ENCODE results near the gene MSI2.

The MSI2 gene

DNA sequence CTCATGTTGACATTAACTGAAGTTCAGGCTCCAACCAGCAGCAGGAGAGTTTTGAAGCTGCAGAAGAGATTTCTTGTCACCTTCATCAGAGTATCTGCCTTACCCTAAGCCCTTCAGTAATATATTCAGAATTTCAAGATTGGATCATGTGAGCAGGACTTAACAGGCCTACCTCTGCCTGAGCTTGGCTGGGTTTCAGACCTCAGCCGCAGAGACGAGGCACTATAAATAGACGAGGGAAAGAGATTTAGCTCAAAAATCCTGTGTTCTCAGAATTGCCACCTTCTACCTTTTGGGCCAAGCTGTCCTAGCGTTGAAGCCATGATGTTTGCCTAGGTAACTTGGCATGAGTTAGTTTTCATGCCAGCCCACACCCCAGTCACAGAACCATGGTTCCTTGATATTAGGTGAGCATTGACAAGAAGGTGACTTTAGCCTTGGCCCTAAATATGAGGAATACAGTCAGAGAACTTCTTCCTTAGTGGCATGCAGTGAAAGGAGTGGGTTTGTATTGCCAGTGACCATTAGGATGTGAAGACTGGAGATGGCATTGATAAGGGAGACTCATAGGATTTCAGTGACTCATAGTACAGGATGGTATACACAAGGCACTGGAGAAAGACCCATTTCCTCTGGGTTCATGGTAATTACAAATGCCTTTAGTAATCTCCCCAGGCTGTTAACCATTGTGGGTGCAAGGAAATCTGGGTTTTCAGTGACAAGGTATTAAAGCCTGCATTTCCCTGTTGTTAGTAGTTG is 224.3 kb downstream of the MSI2 start:
- Histone ChIP-seq H3K9me3 (ENCODE audit: control insufficient read depth, low read depth, low read length) (no peaks in the 10 kb centered on the region), H3K9ac (ENCODE audit: low read length) (no peak overlapping the region), H3K4me3 (ENCODE audit: low read length) (no peak overlapping the region), H3K27me3 (ENCODE audit: control insufficient read depth, insufficient read depth, low read length) (no peaks in the 10 kb centered on the region), H3K36me3 (ENCODE audit: control insufficient read depth, low read depth, low read length) (no peaks in the 10 kb centered on the region), H3K27ac (ENCODE audit: low read length) (no peak overlapping the region), H3K4me1 (ENCODE audit: control insufficient read depth, low read depth, low read length) (peaks cover 28% of the 10 kb centered on the region)

DNA sequence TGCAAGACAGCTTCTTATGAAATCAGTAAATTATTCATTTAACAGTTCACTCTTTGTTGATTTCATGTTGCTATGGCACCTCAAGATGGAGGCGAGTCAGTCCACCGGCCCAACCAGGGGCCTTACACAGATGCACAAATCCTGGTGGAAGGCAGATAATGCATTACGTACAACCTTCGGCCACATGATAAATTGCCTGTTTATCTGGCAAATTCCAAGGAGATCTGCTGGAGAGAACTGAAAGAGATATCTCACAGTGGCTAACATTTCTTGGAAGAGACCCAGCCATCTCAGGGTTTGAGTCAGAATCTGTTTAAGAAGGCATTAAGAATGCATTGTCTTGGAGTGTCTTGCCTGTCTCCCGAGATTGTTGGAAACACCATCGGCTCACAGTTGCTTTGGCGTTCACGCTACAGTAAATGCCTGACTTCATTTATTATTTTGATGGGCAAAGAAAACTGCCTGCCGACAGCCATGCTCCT is 225.6 kb downstream of the MSI2 start:
- Histone ChIP-seq H3K27me3 (ENCODE audit: control insufficient read depth, insufficient read depth, low read length) (no peaks in the 10 kb centered on the region), H3K4me3 (ENCODE audit: low read length) (no peak overlapping the region), H3K9ac (ENCODE audit: low read length) (no peak overlapping the region), H3K36me3 (ENCODE audit: control insufficient read depth, low read depth, low read length) (no peaks in the 10 kb centered on the region), H3K9me3 (ENCODE audit: control insufficient read depth, low read depth, low read length) (no peaks in the 10 kb centered on the region), H3K27ac (ENCODE audit: low read length) (no peak overlapping the region), H3K4me1 (ENCODE audit: control insufficient read depth, low read depth, low read length) (peaks cover 20% of the 10 kb centered on the region)

DNA sequence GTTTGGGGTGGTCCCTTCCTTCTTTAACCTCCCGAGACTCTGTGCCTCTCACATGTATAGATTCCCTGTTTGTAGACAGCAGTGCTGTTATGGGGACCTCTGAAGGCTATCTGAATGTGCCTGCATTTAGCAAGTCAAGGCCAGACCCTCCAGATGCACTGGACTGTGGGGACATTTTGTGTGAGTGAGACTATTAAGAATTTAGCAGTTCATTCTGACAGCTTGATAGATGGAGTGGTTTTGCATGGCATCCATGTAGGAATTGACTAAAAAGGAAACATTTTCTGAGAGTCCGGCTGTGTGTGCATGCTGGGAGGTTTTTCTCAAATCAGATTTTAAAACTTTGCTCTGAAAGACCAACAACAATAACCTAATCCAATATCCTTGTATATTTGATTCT is 226.3 kb downstream of the MSI2 start:
- H3K4me1 ChIP-seq (ENCODE audit: control insufficient read depth, low read depth, low read length), result peaks cover 13% of the 10 kb centered on the region
- no peaks in the 10 kb centered on the region for H3K27me3 ChIP-seq (ENCODE audit: control insufficient read depth, insufficient read depth, low read length)
- H3K9me3 ChIP-seq (ENCODE audit: control insufficient read depth, low read depth, low read length), result no peaks in the 10 kb centered on the region
- H3K9ac ChIP-seq (ENCODE audit: low read length), result no peak overlapping the region
- no peaks in the 10 kb centered on the region for H3K36me3 ChIP-seq (ENCODE audit: control insufficient read depth, low read depth, low read length)
- no peak overlapping the region for H3K4me3 ChIP-seq (ENCODE audit: low read length)
- H3K27ac ChIP-seq (ENCODE audit: low read length), result no peak overlapping the region

DNA sequence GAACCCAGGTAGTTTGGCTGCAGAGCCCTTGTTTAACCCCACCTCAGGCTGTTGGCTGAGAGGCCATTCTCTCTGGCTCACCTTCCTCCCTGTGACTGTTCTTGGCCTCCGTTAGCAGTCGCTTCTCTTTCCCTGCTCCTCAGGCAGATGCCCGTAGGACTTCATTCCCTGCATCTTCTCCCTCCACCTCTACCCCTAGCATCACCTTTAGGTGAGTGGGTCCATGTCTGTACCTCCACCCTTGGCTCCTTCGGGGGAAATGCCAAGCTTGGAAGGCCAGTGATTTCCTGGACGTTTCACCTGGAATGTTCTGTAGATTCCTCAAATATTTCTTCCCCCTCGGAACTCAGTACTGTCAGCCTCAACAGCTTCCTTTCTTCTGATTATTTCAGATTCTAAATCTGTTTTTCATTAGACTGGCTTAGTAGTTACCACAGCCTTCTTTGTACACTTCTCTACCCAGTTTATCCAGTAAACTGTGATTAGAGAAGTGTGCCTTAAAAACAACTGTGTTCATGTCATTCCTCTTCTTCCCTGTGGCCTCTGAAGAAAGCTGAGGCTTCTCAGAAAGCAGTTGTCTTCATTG is 227.9 kb downstream of the MSI2 start:
- Histone ChIP-seq H3K4me1 (ENCODE audit: control insufficient read depth, low read depth, low read length) (peaks cover 13% of the 10 kb centered on the region), H3K9me3 (ENCODE audit: control insufficient read depth, low read depth, low read length) (no peaks in the 10 kb centered on the region), H3K9ac (ENCODE audit: low read length) (no peak overlapping the region), H3K4me3 (ENCODE audit: low read length) (no peak overlapping the region), H3K27me3 (ENCODE audit: control insufficient read depth, insufficient read depth, low read length) (no peaks in the 10 kb centered on the region), H3K36me3 (ENCODE audit: control insufficient read depth, low read depth, low read length) (no peaks in the 10 kb centered on the region), H3K27ac (ENCODE audit: low read length) (no peak overlapping the region)

DNA sequence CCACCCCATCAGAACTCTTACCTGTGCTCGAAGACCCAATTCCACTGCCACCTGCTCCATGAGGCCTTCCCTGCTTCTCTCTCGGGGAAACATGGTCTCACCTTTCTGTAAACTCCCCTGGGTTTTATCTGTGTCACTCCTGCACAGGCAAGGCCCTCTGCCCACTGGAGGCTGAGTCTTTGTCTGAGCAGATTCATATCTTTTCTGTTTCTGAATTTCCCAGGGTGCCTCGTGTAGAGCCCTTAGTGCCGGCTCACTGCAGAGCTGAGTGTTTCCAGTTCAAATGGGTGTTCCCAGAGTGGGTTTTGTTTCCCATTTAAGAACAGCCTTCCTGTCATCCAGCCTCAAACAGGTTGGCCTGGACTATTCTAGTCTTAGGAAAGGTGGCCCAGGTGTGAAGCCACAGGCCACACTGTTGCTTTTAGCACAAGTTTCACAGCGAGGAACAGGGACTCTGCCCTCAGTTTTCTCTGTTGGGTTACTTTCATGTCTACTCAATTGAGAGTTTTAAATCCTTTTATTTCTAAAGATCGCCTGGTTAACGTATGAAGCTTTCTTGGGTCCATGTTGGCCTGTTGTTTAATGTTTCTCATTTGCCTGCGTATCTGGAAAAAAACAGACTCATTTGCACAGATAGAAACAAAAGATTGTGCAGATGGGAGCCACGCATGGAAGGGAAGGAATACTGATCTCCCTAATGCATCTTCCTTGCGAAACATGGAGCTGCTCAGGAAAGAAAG is 228.7 kb downstream of the MSI2 start:
- Histone ChIP-seq H3K4me3 (ENCODE audit: low read length) (no peak overlapping the region), H3K36me3 (ENCODE audit: control insufficient read depth, low read depth, low read length) (no peaks in the 10 kb centered on the region), H3K9ac (ENCODE audit: low read length) (no peak overlapping the region), H3K9me3 (ENCODE audit: control insufficient read depth, low read depth, low read length) (no peaks in the 10 kb centered on the region), H3K27me3 (ENCODE audit: control insufficient read depth, insufficient read depth, low read length) (no peaks in the 10 kb centered on the region), H3K27ac (ENCODE audit: low read length) (no peak overlapping the region), H3K4me1 (ENCODE audit: control insufficient read depth, low read depth, low read length) (peaks cover 13% of the 10 kb centered on the region)

DNA sequence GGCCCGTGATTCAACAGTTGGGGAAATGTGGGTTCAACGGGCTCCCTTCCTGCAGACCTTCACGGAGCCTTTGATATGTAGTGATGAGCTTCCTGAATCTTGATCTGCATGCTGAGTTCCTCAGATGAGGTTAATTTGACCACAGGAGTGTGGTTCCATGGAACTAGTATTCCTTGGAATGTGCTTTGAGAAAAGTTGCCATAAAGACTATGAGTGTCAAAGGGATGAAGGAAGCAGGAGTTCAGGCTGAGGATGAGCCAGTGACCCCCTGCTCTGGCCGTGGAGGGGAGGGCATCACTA is 229.2 kb downstream of the MSI2 start:
- no peaks in the 10 kb centered on the region for H3K36me3 ChIP-seq (ENCODE audit: control insufficient read depth, low read depth, low read length)
- H3K9ac ChIP-seq (ENCODE audit: low read length), result no peak overlapping the region
- no peak overlapping the region for H3K4me3 ChIP-seq (ENCODE audit: low read length)
- no peaks in the 10 kb centered on the region for H3K9me3 ChIP-seq (ENCODE audit: control insufficient read depth, low read depth, low read length)
- H3K4me1 ChIP-seq (ENCODE audit: control insufficient read depth, low read depth, low read length), result peaks cover 13% of the 10 kb centered on the region
- H3K27me3 ChIP-seq (ENCODE audit: control insufficient read depth, insufficient read depth, low read length), result no peaks in the 10 kb centered on the region
- H3K27ac ChIP-seq (ENCODE audit: low read length), result no peak overlapping the region

DNA sequence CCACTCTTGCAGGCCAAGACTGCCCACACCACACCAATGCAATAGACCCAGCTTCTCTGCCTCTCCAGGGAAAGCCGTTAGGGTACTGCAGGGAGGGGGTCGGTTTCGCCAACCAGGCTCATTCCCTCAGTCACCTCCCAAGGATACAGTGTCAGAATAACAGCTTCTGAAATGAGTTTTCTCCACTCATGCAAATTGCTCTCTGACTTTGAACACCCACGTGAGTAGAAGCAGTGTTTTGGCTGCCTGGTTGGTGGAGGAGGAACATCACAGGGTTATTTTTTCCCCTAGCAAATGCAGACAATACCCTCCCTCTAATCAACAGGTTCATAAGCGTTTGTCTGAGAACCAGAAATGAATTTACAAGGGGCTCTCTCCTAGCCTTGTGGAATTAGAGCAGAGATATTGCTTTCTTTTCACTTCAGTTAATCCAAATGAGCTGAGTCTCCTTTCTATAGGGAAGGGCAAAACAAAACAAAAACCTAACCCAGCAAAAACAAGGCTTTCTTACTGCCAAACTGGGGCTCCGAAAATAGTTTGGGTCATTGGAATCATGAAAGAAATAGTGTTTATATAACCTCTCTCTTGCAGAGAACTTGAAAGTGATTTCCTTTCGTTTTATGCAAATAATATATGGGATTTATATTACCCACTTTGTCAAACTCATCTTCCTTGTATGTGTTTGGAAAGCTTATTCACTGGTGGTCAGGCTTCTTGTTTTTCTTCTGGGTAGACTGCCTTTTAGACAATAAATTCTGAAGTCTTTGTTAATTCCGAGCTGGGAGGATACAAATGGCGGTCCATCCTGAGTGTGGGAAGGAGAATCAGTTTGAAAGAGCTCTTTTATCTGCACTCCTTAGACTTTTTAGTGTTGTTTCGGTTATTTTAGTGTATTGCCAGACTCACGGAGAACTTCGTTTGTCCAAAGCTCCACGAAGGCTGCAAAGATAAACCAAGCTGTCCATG is 229.9 kb downstream of the MSI2 start:
- no peak overlapping the region for H3K9ac ChIP-seq (ENCODE audit: low read length)
- H3K36me3 ChIP-seq (ENCODE audit: control insufficient read depth, low read depth, low read length), result no peaks in the 10 kb centered on the region
- H3K4me1 ChIP-seq (ENCODE audit: control insufficient read depth, low read depth, low read length), result peaks cover 13% of the 10 kb centered on the region
- H3K9me3 ChIP-seq (ENCODE audit: control insufficient read depth, low read depth, low read length), result no peaks in the 10 kb centered on the region
- H3K27ac ChIP-seq (ENCODE audit: low read length), result no peak overlapping the region
- no peak overlapping the region for H3K4me3 ChIP-seq (ENCODE audit: low read length)
- no peaks in the 10 kb centered on the region for H3K27me3 ChIP-seq (ENCODE audit: control insufficient read depth, insufficient read depth, low read length)

DNA sequence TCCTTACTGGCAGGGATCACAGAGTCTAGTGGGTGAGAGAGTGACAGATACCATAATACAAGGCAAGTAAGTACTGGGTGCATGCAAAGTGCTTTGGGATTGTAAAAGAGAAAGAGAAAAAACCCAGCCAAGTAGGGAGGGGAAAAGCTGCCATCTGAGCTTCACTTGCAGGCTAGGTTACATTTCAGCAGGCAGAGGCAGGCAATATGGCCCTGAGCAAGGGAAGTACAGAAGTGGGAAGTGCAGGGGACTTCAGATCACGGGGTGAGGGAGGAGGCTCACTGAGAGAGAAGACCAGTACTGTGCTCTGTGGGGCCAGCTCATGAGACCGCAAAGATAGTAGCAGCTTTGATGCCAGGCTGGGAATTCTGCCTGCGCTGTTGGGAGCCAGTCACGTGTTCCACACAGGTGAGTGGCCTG is 230.6 kb downstream of the MSI2 start:
- Histone ChIP-seq H3K4me3 (ENCODE audit: low read length) (no peak overlapping the region), H3K27me3 (ENCODE audit: control insufficient read depth, insufficient read depth, low read length) (no peaks in the 10 kb centered on the region), H3K4me1 (ENCODE audit: control insufficient read depth, low read depth, low read length) (peaks cover 13% of the 10 kb centered on the region), H3K9me3 (ENCODE audit: control insufficient read depth, low read depth, low read length) (no peaks in the 10 kb centered on the region), H3K27ac (ENCODE audit: low read length) (no peak overlapping the region), H3K9ac (ENCODE audit: low read length) (no peak overlapping the region), H3K36me3 (ENCODE audit: control insufficient read depth, low read depth, low read length) (no peaks in the 10 kb centered on the region)

DNA sequence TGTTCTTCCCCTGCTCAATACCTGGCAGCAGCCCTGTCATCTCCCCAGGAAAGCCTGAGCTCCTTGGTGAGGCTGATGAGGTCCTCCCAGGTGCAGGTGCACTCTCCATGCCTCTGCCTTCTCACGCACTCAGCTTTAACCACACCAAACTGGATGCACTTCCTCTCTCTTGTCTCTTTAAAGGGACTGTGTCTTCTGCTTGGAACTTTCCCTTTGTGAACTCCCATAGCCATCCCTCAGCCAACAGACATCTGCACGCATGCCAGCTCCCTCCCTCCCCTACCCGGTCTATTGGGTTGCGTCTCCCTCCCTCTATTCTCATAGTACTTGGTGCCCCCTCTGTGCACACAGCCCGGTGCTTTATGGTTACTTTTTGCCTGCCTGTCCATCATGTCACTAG is 231.2 kb downstream of the MSI2 start:
- H3K27me3 ChIP-seq (ENCODE audit: control insufficient read depth, insufficient read depth, low read length), result no peaks in the 10 kb centered on the region
- no peak overlapping the region for H3K4me3 ChIP-seq (ENCODE audit: low read length)
- H3K9ac ChIP-seq (ENCODE audit: low read length), result no peak overlapping the region
- H3K36me3 ChIP-seq (ENCODE audit: control insufficient read depth, low read depth, low read length), result no peaks in the 10 kb centered on the region
- H3K9me3 ChIP-seq (ENCODE audit: control insufficient read depth, low read depth, low read length), result no peaks in the 10 kb centered on the region
- peaks cover 13% of the 10 kb centered on the region for H3K4me1 ChIP-seq (ENCODE audit: control insufficient read depth, low read depth, low read length)
- H3K27ac ChIP-seq (ENCODE audit: low read length), result no peak overlapping the region

DNA sequence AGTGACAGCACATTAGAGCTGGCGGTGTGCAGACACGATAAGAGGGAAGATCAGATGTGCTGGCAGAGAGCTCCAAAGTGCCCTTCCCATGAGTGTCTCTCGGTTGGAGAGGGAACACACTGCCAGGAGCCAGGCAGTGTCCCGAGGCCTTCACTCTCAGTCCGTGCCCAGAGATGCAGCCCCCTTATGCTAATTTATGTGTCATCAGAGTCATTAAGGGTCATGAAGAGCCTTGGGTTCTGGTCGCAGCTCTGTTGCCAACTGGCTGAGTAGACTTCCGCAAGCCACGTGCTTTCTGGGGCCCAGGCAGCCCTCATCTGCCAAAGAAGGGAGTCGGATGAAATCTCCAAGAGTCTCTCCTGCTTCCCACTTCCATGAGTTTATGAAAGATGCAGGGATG is 232.5 kb downstream of the MSI2 start:
- peaks cover 13% of the 10 kb centered on the region for H3K4me1 ChIP-seq (ENCODE audit: control insufficient read depth, low read depth, low read length)
- no peaks in the 10 kb centered on the region for H3K9me3 ChIP-seq (ENCODE audit: control insufficient read depth, low read depth, low read length)
- no peaks in the 10 kb centered on the region for H3K36me3 ChIP-seq (ENCODE audit: control insufficient read depth, low read depth, low read length)
- no peak overlapping the region for H3K4me3 ChIP-seq (ENCODE audit: low read length)
- H3K27ac ChIP-seq (ENCODE audit: low read length), result no peak overlapping the region
- no peaks in the 10 kb centered on the region for H3K27me3 ChIP-seq (ENCODE audit: control insufficient read depth, insufficient read depth, low read length)
- H3K9ac ChIP-seq (ENCODE audit: low read length), result no peak overlapping the region

DNA sequence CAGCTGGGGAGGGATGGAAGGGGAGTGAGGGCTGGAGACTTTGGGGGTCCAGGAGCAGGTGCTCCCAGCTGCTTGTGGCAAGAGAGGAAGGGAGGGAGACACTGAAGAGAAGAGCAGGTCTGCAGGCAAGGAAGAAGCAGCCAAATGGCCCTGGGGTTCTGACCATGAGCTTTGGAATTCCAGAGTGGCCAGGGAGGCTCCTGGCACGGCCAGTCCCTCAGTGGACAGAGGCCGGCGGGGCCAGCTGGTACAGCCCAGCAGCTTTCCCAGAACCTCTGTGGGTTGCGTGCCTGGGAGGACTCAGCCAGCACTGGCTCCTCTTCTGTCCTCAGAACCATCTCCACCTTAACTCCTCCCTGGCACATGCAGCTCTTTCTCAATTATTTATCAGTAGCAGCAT is 233.0 kb downstream of the MSI2 start:
- peaks cover 13% of the 10 kb centered on the region for H3K4me1 ChIP-seq (ENCODE audit: control insufficient read depth, low read depth, low read length)

More for the DNA sequence above, 233.0 kb downstream of the MSI2 start:
- H3K27ac ChIP-seq (ENCODE audit: low read length), result no peak overlapping the region
- H3K9me3 ChIP-seq (ENCODE audit: control insufficient read depth, low read depth, low read length), result no peaks in the 10 kb centered on the region
- no peak overlapping the region for H3K9ac ChIP-seq (ENCODE audit: low read length)
- no peaks in the 10 kb centered on the region for H3K27me3 ChIP-seq (ENCODE audit: control insufficient read depth, insufficient read depth, low read length)
- no peaks in the 10 kb centered on the region for H3K36me3 ChIP-seq (ENCODE audit: control insufficient read depth, low read depth, low read length)
- H3K4me3 ChIP-seq (ENCODE audit: low read length), result no peak overlapping the region

Measured in iPS-18a (cell line).